HCT116 (cell line): ENCODE data around the gene METTL22. TPM values are rescaled to one million over a fixed set of nuclear protein-coding genes. Genes with fewer than 3 reads are reported as not detected.

Experiments
- ATAC-seq: fragments of 200-7000 bp; cut with Tn5 transposase; 2 replicates; pipeline ENCODE4 v1.9.1; 2020; ENCODE audit warnings: mild to moderate bottlenecking, moderate library complexity
- BruUV-seq: library from RNA; stranded (reverse); fragments of 400-500 nt; replicated peaks from 2 replicates; lab custom pipeline; 2021; lab: Mats Ljungman, UMichigan
- CTCF ChIA-PET: fragments of 300-600 bp; sonication (Branson Sonifier 250); formaldehyde crosslinking; loops from one replicate; lab custom pipeline; 2021; ENCODE audit warnings: antibody characterized with exemption; lab: Charles Lee
- POLR2A ChIA-PET: fragments of 300-600, 350-600 bp; sonication (Branson Sonifier 250); formaldehyde crosslinking; loops from one replicate; lab custom pipeline; 2021; ENCODE audit warnings: antibody characterized with exemption; lab: Charles Lee
- RAD21 ChIA-PET, 2 experiments: fragments of 300-600 bp; sonication (Branson Sonifier 250); formaldehyde crosslinking; loops; one replicate each; lab custom pipeline; 2023; ENCODE audit warnings: low total read pairs in 2 of 2; ENCODE audit not compliant: uncharacterized antibody in 2 of 2, unreplicated experiment in 2 of 2, low non-redundant PET in 1 of 2; lab: Charles Lee
- DNase-seq: peaks from one replicate; pipeline ENCODE4 v3.0.0-alpha.2; 2010; ENCODE audit warnings: low read depth, low spot score
- H2AFZ ChIP-seq: fragments of 200-600 bp; shearing (Covaris generic), sonication (generic); 2 replicates; pipeline ENCODE4 v1.6.1; 2017; ENCODE audit warnings: low read depth, mixed run types, mixed read lengths, antibody characterized with exemption, low read length; ENCODE audit not compliant: poor library complexity, severe bottlenecking
- H3K27ac ChIP-seq: 2 replicates; pipeline ENCODE4 v1.5.1; 2012; ENCODE audit warnings: low read depth, low read length
- H3K27me3 ChIP-seq: fragments of 200-600 bp; sonication (generic); 2 replicates; pipeline ENCODE4 v1.6.1; 2016; ENCODE audit warnings: mixed run types, low read length, mixed read lengths; ENCODE audit not compliant: insufficient read depth
- H3K36me3 ChIP-seq, 2 experiments: fragments of 200-500 bp in 1 of 2; fragments of 200-600 bp in 1 of 2; sonication (Bioruptor generic) in 1 of 2; sonication (generic) in 1 of 2; 2 replicates each; pipeline versions ENCODE4 v1.5.1 to v1.6.1; 2014 to 2016; ENCODE audit warnings: low read length in 2 of 2, inconsistent platforms in 1 of 2, mixed read lengths in 1 of 2, mixed run types in 1 of 2; ENCODE audit not compliant: insufficient read depth in 2 of 2, control insufficient read depth in 1 of 2
- H3K4me1 ChIP-seq, 2 experiments: fragments of 200-600 bp in 1 of 2; sonication (generic) in 1 of 2; 2 replicates each; pipeline versions ENCODE4 v1.5.1 to v1.6.1; 2012 to 2017; ENCODE audit warnings: low read length in 2 of 2, inconsistent platforms in 1 of 2, mild to moderate bottlenecking in 1 of 2, mixed read lengths in 1 of 2, mixed run types in 1 of 2, moderate library complexity in 1 of 2; ENCODE audit not compliant: insufficient read depth in 2 of 2, control insufficient read depth in 1 of 2
- H3K4me2 ChIP-seq: fragments of 200-600 bp; sonication (generic); 2 replicates; pipeline ENCODE4 v1.6.1; 2017; ENCODE audit warnings: mixed run types, low read length, mixed read lengths
- H3K4me3 ChIP-seq, 2 experiments: fragments of 200-600 bp in 1 of 2; sonication (generic) in 1 of 2; replicated peaks in 1 of 2; 2 replicates each; pipeline ENCODE4 v1.5.1; 2011 to 2016; ENCODE audit warnings: low read length in 2 of 2, control low read depth in 1 of 2, low read depth in 1 of 2, mild to moderate bottlenecking in 1 of 2, mixed read lengths in 1 of 2, mixed run types in 1 of 2
- H3K79me2 ChIP-seq: fragments of 200-600 bp; sonication (generic); 2 replicates; pipeline ENCODE4 v1.6.1; 2017; ENCODE audit warnings: mild to moderate bottlenecking, mixed run types, low read length, moderate library complexity, mixed read lengths; ENCODE audit not compliant: insufficient read depth
- H3K9ac ChIP-seq: fragments of 200-600 bp; sonication (generic); 2 replicates; pipeline ENCODE4 v1.6.1; 2016; ENCODE audit warnings: low read length, mixed read lengths
- H3K9me2 ChIP-seq: fragments of 200-600 bp; sonication (generic), shearing (Covaris generic); 2 replicates; pipeline ENCODE4 v1.6.1; 2017; ENCODE audit warnings: mixed run types, mild to moderate bottlenecking, moderate library complexity; ENCODE audit not compliant: insufficient read depth
- H3K9me3 ChIP-seq, 2 experiments: fragments of 200-500 bp in 1 of 2; fragments of 200-600 bp in 1 of 2; sonication (Bioruptor generic) in 1 of 2; sonication (generic) in 1 of 2; 2 replicates each; pipeline ENCODE4 v1.6.1; 2014 to 2017; ENCODE audit warnings: low read length in 2 of 2, mixed read lengths in 2 of 2, inconsistent platforms in 1 of 2, low read depth in 1 of 2, mild to moderate bottlenecking in 1 of 2, mixed run types in 1 of 2, moderate library complexity in 1 of 2; ENCODE audit not compliant: control insufficient read depth in 1 of 2, insufficient read depth in 1 of 2
- H4K20me1 ChIP-seq: fragments of 200-600 bp; sonication (generic), shearing (Covaris generic); 2 replicates; pipeline ENCODE4 v1.6.1; 2017; ENCODE audit warnings: mixed run types, mild to moderate bottlenecking, moderate library complexity; ENCODE audit not compliant: insufficient read depth
- CBX3 ChIP-seq: IDR thresholded peaks from 2 replicates; pipeline ENCODE4 v1.6.1; 2012; ENCODE audit warnings: low read depth
- CEBPB ChIP-seq: IDR thresholded peaks from 2 replicates; pipeline ENCODE4 v1.6.1; 2012; ENCODE audit warnings: low read depth
- ELF1 ChIP-seq: IDR thresholded peaks from 2 replicates; pipeline ENCODE4 v1.6.1; 2012; ENCODE audit warnings: low read depth, borderline replicate concordance
- EZH2 ChIP-seq: fragments of 200-600 bp; sonication (generic); IDR thresholded peaks from 2 replicates; pipeline ENCODE4 v1.6.1; 2017; ENCODE audit warnings: antibody characterized with exemption, mixed run types
- EZH2phosphoT487 ChIP-seq: fragments of 200-600 bp; IDR thresholded peaks from 2 replicates; pipeline ENCODE4 v1.6.1; 2018; ENCODE audit warnings: antibody characterized with exemption, borderline replicate concordance
- FOSL1 ChIP-seq: IDR thresholded peaks from 2 replicates; pipeline ENCODE4 v1.6.1; 2012; ENCODE audit warnings: low read depth
- JUND ChIP-seq: IDR thresholded peaks from 2 replicates; pipeline ENCODE4 v1.6.1; 2012
- MAX ChIP-seq: IDR thresholded peaks from 2 replicates; pipeline ENCODE4 v1.6.1; 2012
- POLR2A ChIP-seq: IDR thresholded peaks from 2 replicates; pipeline ENCODE4 v1.7.0; 2011; ENCODE audit warnings: borderline replicate concordance; ENCODE audit not compliant: insufficient read depth, insufficient read length; ENCODE audit errors: extremely low read depth
- POLR2AphosphoS5 ChIP-seq: IDR thresholded peaks from 2 replicates; pipeline ENCODE4 v1.6.1; 2011; ENCODE audit warnings: mild to moderate bottlenecking, low read depth, low read length, moderate library complexity
- RAD21 ChIP-seq: IDR thresholded peaks from 2 replicates; pipeline ENCODE4 v1.6.1; 2012; ENCODE audit warnings: low read depth, mild to moderate bottlenecking
- SIN3A ChIP-seq: IDR thresholded peaks from 2 replicates; pipeline ENCODE4 v1.6.1; 2012; ENCODE audit warnings: low read depth
- SP1 ChIP-seq: IDR thresholded peaks from 2 replicates; pipeline ENCODE4 v1.6.1; 2012; ENCODE audit warnings: low read depth
- SRF ChIP-seq: IDR thresholded peaks from 2 replicates; pipeline ENCODE4 v1.6.1; 2012; ENCODE audit warnings: low read depth
- YY1 ChIP-seq: IDR thresholded peaks from 2 replicates; pipeline ENCODE4 v1.6.1; 2011; ENCODE audit warnings: low read length, low read depth, moderate library complexity, mild to moderate bottlenecking; ENCODE audit not compliant: insufficient replicate concordance; ENCODE audit errors: extremely low read depth
- ZBTB33 ChIP-seq: IDR thresholded peaks from 2 replicates; pipeline ENCODE4 v1.6.1; 2011; ENCODE audit warnings: mild to moderate bottlenecking, low read length, moderate library complexity; ENCODE audit not compliant: insufficient replicate concordance; ENCODE audit errors: extremely low read depth
- ZFX ChIP-seq: fragments of 450-650 bp; IDR thresholded peaks from 2 replicates; pipeline ENCODE4 v1.6.1; 2017
- ZNF274 ChIP-seq: fragments of 200-500 bp; sonication (Bioruptor generic); IDR thresholded peaks from 2 replicates; pipeline ENCODE4 v1.6.1; 2014; ENCODE audit warnings: mild to moderate bottlenecking, low read depth, low read length, inconsistent platforms
- intact Hi-C: fragments of 100-400 bp; cut with micrococcal nuclease; formaldehyde crosslinking; loops from 2 replicates; pipeline ENCODE4 v1.10.0; 2022
- total RNA-seq: library from RNA; stranded (reverse); gene quantifications from one replicate; pipeline ENCODE4 v1.2.1, GENCODE V29; 2021; ENCODE audit not compliant: unreplicated experiment
- TF ChIP-seq, protein P1 (sequence below): IDR thresholded peaks from 2 replicates; pipeline ENCODE4 v1.6.1; 2012

Gene METTL22
- total RNA-seq, 1 experiment from 2014 or later, result 33.3 TPM

GRCh38 chr16:8611886-8612600 is 9.5 kb upstream of the METTL22 start:
- RAD21 ChIA-PET, result no interaction called here
- H3K9ac ChIP-seq, result no peak overlapping the region
- no peak overlapping the region for H2AFZ ChIP-seq
- H3K4me2 ChIP-seq, result no peak overlapping the region
- no peak for TF ChIP-seq CBX3
- no peak for TF ChIP-seq RAD21
- TF ChIP-seq JUND, result no peak
- TF ChIP-seq ZBTB33, result no peak
- no peak for TF ChIP-seq EZH2phosphoT487
- TF ChIP-seq EZH2, result no peak
- TF ChIP-seq SIN3A, result no peak
- TF ChIP-seq YY1, result no peak
- TF ChIP-seq, protein P1, sequence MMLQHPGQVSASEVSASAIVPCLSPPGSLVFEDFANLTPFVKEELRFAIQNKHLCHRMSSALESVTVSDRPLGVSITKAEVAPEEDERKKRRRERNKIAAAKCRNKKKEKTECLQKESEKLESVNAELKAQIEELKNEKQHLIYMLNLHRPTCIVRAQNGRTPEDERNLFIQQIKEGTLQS, result no peak
- no peak for TF ChIP-seq SP1
- TF ChIP-seq POLR2AphosphoS5, result no peak
- no peak for TF ChIP-seq ZFX
- TF ChIP-seq FOSL1, result no peak
- TF ChIP-seq MAX, result no peak
- TF ChIP-seq ZNF274, result no peak
- TF ChIP-seq CEBPB, result no peak
- TF ChIP-seq ELF1, result no peak
- no peak for TF ChIP-seq SRF
- no peak for TF ChIP-seq POLR2A
- TF ChIP-seq, all 23 proteins: peak for 0
- H3K27me3 ChIP-seq, result peaks cover 21% of the 10 kb centered on the region
- intact Hi-C loops, result no loop called here
- H3K9me3 ChIP-seq, result no peaks in the 10 kb centered on the region
- H4K20me1 ChIP-seq, result no peaks in the 10 kb centered on the region
- ChIA-PET CTCF (no interaction called here), POLR2A (no interaction called here)
- BruUV-seq, result no TSS peak
- no peaks in the 10 kb centered on the region for H3K79me2 ChIP-seq
- DNase-seq (no peak), ATAC-seq (no peak)
- no peaks in the 10 kb centered on the region for H3K9me2 ChIP-seq
- H3K4me1 ChIP-seq, result no peaks in the 10 kb centered on the region
- H3K36me3 ChIP-seq, result no peaks in the 10 kb centered on the region
- no peak overlapping the region for H3K27ac ChIP-seq
- no peak overlapping the region for H3K4me3 ChIP-seq
